Hematopoietic multipotent progenitor cell treated with erythropoietin and hydrocortisone succinate and interleukin-3 and kit ligand, for 6 days (in vitro differentiated cells): ENCODE results near the gene FGR.

ENCODE experiments used
- DNase-seq: peaks from one replicate; pipeline ENCODE4 v3.0.0-alpha.2; 2015

The FGR gene

GRCh38 chr1:27583479-27583878 is 51.5 kb downstream of the FGR start:
- no peak for DNase-seq

DNA sequence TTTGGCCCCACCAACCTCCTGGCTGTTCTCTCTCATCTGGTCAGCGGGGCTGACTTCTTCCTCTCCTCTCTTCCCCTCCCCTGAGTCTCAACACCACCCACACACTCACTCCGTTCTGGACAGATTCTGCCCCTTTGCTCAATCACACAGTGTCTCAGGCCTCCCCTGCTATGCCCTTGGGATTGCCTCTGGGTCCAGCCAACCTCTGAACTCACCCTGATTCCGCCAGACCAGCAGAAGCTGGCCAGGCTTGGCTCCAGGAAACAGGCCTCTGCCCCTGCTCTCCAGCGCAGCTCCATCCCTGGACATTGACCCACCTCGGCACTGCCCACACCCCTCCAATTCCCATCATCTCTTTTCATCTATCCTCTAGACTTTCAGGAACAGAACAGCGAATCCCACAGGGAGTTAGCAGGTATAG is 53.2 kb downstream of the FGR start:
- DNase-seq: no peak

DNA sequence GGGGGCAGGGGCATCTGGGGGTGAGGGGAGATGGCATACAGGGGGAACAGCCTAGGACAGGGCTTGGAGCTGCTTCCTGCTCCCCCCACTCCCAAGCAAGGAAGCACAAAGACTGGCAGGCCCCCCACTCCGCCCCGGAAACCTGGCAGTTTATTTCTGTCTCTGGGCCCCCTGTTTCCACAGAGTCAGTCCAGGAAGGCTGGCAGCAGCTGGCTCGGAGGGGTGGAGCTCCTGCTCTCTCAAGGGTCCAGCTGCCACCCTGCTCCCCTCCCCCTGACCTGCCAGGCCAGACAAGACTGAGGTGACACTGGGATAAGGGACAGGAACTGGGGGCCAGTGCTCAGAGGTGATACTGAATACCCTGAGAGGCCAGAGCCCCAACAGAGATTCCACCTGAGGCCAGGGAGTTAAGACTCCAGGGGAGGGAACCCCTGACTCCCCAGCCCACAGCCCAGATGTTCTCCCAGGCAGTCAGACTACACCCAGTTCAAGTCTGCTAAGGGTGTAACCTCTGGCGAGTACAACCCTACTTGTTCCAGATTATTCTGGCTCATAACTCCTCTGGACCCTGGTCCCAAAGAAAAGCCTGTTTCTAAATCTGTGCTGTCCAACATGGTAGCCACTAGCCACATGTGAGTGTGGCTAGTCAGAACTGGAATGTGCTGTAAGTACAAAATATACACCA is 57.3 kb downstream of the FGR start:
- peak; percentile 43 for DNase-seq

GRCh38 chr1:27576806-27577227 is 58.2 kb downstream of the FGR start:
- no peak for DNase-seq

GRCh38 chr1:27575840-27576331 is 59.1 kb downstream of the FGR start:
- DNase-seq: peak; percentile 49

DNA sequence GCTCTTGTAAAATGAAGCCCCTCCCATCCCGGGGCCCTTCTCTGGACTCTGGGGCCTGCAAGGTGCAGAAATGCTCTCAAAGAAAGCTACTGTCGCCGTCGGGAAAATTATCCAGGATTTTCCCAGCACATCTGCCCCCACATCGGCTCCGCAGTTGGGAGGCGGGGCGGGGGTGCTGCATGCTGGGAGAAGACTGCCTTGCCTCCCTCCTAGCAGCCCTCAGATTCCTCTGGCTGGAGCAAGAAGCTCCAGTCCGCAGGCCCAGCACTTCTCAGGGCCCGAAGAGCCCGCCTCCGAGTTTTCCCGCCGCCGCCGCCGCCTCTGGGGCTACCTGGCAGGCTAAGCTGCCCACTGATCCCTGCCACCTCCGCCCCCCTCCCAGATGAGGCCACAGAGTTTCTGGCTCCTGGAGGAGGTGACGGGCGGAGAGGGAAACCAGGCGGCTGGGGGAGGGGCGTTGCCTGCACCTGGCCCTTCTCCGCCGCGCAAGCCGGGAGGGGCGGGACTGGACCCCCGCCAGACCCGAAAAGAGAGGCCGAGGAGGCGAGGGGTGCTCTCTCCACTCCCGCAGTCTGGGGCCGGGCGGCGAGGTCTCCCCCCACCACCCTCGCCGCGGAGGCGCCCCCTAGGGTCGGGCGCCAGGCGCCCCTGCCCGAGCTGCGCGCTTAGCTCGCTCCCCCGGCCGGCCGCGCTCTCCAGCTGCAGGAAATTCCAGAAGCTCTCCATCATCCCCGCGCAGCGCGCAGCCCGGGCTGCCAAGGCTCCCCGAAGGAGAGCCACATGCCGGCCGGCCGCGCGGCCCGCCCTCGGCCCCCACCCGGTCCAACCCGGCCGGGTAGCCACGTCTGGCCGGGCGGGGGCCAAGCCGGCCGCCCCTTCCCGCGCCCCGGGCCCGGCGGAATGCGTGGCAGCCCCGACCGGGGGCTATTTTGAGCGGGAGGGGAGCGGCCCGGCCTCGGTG is 59.8 kb downstream of the FGR start:
- no peak for DNase-seq

DNA sequence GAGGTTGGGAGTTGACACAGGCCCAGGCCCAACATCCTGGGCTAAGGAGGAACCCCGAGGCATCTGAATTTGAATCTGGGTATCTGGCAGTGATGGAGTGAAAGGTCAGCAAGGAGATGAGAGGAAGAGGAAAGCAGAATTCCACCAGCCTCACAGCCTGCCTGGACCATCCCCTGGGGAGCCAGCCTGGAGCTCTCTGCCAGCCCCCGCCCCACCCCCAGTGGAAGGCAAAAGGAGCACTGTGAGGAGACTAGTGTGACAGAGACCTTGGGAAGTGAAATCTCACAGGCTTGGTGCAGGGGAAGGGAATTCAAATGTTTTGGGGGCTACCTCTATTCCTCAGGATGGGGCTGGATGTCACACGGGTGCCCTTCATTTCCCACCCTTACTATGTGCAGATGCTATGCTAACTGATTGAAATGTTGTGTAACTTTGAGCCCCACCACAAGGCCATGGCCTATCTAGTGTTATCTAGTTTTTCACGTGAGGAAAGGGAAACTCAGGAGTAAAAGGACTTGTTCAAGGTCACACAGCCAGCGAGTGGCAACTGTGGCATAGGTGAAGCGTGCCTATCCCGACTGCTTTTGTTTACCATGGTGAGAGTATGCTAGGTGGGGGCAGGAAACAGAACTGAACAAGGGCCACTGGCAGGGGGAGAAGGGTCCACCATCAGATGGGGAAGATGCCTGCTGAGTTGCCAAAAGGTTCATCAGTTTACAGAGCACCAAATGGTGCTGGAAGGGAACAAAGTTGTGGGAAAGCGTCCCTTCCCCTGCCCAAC is 60.8 kb downstream of the FGR start:
- DNase-seq: no peak

GRCh38 chr1:27572679-27573426 is 62.1 kb downstream of the FGR start:
- no peak for DNase-seq

DNA sequence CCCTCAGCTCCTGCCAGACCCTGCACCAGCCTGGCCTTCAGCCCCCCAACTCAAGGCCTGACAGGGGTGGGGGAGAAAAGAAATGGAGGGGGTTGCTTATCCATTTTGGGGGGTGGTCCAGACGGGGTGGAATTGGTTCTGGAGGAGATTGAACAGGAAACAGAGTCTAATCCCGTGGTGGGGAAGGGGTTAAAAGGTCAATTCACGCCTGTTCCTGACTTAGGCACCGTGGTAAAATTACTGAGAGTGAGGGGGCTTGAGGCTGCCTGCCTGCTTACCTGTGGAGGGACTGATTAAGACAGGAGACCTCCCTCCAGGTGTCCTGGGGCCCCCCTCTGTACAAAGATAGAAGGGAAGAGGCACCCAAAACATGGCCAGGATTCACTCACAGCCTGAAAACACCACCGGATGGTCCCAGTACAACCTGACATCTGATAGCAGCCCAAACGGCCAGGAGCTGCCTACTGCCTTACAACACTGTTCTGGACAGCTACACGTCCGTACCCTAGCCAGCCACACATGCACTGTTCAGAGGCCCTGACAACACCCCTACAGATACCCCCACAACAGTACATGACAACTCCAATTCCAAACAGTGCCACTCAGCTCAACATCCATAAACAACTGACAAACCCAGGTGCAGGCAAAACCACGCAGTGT is 62.8 kb downstream of the FGR start:
- DNase-seq: no peak

- no peak for DNase-seq
Observed at GRCh38 chr1:27571439-27572018, 63.5 kb downstream of the FGR start.

DNA sequence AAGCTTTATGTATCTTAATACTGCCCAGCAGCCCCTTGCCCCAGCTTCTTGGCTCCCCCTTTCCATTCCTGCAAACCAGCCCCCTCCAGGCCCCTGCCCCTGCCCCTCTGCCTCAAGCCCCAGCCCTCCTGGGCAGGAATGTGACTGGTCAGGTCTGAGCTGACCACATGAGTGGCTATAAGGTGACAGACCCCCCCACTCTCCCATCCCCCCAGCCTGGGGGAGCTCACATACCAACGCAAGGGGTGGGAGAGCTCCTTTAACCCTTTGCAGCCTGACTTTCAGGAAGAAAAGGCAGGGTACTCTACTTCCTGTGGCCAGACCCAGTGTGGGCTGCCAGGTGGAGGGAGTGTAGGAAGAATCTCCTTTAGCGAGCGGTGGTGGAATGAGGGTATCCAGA is 64.2 kb downstream of the FGR start:
- DNase-seq: no peak

DNA sequence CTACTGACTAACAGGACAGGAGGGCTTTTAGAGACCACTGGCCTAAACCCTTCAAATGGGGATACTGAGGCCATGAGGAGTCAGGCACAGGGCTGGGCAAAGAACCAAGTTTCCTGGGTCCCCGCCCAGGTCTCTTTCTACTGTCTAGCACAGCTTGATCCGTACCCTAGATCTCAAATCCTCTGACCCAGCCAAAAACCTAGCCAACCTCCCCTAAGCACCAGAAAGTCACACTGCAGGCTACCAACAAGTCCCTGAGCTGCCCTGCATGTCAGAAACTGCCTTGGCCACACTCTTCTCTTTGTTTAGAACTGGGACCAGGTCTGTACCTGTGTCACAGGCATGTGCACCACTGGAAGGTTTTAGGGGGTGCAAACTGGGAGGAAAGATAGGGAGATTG is 64.6 kb downstream of the FGR start:
- peak; percentile 30 for DNase-seq

DNA sequence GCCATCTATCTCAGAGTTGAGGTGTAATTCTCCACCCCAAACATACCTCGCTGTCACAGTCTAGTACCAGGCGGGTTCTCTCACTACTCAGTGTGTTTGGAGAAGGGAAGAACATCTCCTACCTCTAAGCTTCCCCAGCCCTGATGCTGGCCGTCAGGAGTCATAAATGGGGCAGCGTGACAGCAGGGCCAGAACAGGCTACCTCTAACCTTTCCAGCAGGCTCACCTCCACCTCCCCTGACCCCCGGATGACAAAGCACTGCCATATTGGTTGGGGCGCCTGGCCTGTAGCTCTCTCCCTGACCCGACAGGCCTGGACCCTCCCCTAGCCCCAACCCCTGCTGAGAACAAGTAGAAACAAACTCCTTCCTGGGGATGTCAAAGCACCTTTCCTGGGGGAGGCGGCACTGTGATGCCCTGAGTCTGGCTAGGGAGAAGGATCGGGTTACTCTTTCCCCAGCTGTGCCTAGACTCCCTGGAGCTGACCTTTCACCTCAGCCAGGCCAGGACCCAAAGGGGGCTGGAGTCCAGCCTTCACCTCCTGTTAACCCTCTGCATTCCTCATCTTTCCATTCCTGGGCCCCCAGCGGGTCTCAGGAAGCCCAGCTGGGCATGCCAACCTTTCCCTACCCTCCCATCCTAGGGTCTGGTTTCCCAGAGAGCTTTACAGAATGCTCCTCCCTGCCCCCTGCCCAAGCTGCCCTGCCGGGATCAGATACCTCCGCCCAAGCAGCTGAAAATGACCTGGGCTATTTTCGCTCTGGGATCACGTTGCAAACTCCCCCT is 65.3 kb downstream of the FGR start:
- no peak for DNase-seq

GRCh38 chr1:27569088-27569460 is 65.9 kb downstream of the FGR start:
- DNase-seq: no peak

DNA sequence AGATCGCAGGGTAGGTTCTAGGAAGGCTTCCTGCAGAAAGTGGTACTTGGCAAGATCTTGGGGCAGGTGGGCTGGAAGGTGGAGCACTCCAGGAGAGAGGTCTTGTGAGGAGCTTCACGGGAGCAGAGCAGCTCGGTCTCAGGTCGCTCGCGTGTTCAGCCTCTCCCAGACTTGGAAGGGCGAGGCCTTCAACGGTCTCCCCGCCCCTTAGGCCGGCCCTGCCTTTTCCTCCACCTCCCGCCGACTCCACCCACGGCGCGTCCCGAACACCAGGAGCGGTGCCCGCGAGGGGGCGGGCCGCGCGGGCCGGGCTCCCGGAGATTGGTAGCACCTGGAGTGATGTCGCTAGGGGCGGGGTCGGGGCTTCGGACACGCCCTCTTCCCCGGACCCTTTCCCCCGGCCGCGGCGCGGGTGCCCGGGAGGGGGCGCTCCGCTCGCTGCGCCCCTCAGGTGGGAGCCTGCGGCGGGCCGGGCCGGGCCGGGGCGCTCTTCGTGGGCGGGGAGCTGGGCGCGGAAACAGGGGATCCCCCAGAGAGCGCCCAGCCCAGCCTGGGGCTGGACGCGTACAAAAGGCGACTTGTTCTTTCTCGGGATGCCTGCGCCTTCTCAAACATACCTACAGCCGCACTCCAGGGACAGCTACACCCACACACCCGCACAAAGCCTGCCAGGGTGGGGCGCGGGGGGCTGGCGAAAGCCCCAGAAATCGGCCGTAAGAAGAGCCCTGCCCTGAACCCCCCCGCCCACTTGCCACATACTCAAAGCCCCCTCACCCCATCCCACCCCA is 66.5 kb downstream of the FGR start:
- peak; percentile 98 for DNase-seq

- DNase-seq: no peak
Observed at GRCh38 chr1:27567971-27568299, 67.0 kb downstream of the FGR start.

GRCh38 chr1:27567146-27567526 is 67.8 kb downstream of the FGR start:
- DNase-seq: no peak

- DNase-seq: no peak
Observed at GRCh38 chr1:27566462-27567145, 68.4 kb downstream of the FGR start.
